Hematopoietic multipotent progenitor cell treated with erythropoietin and hydrocortisone succinate and interleukin-3 and kit ligand, for 8 days (in vitro differentiated cells): Measurements from ENCODE around the gene LMOD1.
"Not testable (repeated sequence)": the region's sequence is repeated elsewhere in the genome, so short reads cannot be mapped to it uniquely, and the experiment has no call there.

Experiments used
- DNase-seq: peaks from one replicate; pipeline ENCODE4 v3.0.0-alpha.2; 2015

The LMOD1 gene

GRCh38 chr1:201890806-201891450 is 55.4 kb downstream of the LMOD1 start:
- no peak for DNase-seq

DNA sequence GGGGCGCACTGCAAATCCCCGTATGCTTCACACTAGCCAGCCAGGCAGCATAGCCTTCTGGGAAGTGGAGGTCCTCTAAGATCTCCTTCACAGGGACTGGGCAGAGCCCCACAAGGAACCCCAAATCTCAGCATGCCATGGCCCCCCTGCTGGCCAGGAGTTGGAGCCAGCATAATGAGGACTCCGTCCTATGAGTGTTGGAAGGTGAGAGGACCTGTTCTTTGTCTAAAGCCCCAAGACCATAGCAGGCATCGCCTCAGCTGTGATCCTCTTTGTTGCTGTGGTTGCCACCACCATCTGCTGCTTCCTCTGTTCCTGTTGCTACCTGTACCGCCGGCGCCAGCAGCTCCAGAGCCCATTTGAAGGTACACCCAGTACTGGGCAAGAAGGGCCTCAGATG is 56.1 kb downstream of the LMOD1 start:
- no peak for DNase-seq

DNA sequence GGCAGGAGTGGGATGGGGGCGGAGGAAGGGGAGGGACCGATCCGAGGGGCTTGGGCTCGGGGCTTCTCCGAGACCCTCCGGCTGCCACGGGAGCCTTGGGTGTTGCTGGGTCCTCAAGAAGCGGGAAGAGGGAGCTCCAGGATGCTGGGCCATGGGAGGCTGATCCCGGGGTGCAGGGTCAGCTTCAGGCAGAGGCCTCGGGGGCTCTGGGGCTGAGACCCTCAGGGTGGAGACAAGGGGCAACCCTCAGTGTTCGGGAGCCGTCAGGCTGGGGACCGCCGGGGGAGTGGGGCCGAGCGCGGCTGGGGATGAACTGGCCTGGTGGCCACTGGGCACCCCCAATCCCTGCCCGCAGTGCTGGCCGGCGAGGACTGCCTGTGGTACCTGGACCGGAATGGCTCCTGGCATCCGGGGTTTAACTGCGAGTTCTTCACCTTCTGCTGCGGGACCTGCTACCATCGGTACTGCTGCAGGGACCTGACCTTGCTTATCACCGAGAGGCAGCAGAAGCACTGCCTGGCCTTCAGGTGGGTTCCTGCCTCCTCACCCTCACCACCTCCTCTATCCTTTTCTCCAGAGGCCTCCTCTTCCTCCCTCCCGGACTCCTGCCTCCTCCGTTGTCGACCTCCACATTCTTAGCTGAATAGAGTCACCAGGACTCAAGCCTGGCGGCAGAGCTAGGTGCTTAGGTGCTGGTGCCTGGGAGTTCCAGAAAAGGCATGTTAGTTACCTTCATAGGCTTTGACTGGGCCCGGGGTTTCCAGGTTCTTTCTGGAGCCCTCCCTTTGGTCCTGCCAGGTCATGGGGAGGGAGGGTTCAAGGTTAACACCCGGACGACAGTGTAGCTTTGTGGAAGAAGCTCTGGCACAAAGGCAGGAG is 57.0 kb downstream of the LMOD1 start:
- no peak for DNase-seq

- no peak for DNase-seq
Observed at GRCh38 chr1:201888282-201889089, 57.9 kb downstream of the LMOD1 start, which contains the start of gene SHISA4. Gene SHISA4 (plus strand): TSS chr1:201888898. CDS start chr1:201888995, 97 bp downstream.

DNA sequence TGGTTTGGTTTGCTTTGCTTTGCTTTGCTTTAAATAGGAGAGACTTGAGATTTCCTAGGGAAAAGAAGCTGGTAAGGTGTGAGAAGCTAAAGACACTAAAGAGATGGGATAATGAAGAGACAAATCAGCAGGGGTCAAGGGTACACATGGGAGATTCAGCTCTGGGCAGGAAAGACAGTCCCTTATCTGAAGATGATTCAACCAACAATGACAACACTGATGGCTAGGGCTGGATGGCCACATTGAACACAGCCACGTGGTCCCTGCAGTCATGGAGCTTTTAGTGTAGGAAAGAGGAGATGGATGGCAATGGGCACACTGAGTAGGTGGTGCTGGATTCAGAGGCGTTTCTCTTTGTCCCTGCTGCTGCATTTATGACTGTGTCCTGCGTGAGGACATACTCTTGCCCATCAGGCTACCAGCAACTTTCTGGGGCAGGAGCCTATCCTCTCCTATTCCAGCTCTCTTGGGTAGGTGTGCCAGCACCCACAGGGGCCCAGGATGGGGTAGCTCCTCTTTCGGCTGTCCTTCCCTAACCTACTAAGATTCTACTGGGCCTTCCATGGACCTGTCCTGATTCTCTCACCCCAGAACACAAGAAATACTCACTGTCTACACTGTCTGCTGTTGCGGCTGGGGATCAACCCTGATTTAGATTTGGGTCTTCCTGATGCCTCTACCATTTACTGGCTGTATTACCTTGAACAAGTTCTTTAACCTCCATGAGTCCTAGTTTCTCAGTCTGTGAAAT is 59.1 kb downstream of the LMOD1 start:
- no peak for DNase-seq

- no peak for DNase-seq
Observed at GRCh38 chr1:201886103-201886885, 60.1 kb downstream of the LMOD1 start.

DNA sequence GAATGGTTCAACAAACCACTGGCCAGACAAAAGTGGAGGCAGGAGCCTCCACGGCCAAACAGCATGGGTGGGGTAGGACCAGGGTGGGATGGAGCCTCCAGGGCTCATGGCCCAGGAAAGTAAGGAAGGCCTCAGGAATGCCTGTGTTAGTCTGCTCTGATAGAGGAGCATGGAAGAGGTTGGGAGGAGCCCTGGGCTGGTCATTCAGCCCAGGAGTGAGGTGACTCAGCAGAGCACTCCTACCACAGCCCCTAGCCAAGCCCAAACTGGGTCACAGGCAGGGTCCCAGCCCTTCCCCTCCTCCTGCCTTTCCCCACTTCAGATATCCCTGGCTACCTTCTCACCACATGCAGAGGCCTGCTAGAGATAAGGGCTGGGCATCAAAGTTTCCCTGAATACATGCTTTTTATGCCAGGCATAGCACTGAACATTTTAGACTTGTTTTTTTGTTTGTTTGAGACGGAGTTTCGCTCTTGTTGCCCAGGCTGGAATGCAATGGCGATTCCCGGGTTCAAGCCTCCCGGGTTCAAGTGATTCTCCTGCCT is 60.7 kb downstream of the LMOD1 start:
- peak; percentile 87 for DNase-seq

- DNase-seq = peak; percentile 77
Observed at GRCh38 chr1:201884425-201884824, 61.9 kb downstream of the LMOD1 start.

DNA sequence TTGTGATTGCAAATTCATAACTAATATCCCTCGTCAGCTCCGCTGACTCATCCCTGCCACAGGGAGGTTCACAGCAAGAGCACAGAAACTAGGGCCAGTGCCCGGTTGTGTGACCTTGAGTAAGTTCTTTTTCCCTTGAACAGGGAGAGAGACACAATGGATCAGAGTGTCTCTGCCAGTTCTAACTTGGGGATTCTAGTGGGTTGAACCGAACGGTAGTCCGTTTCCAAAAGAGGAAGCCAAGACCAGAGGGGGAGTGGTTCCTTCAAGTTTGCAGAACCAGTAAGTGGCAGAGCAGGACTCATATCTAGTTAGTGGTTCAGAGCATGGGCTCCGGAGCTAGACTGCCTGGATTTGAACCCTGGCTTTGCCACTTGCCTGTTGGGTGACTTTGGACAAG is 62.6 kb downstream of the LMOD1 start:
- DNase-seq = peak; percentile 59

- no peak for DNase-seq
Observed at GRCh38 chr1:201883266-201883665, 63.1 kb downstream of the LMOD1 start.

GRCh38 chr1:201882665-201883132 is 63.6 kb downstream of the LMOD1 start:
- peak; percentile 61 for DNase-seq

DNA sequence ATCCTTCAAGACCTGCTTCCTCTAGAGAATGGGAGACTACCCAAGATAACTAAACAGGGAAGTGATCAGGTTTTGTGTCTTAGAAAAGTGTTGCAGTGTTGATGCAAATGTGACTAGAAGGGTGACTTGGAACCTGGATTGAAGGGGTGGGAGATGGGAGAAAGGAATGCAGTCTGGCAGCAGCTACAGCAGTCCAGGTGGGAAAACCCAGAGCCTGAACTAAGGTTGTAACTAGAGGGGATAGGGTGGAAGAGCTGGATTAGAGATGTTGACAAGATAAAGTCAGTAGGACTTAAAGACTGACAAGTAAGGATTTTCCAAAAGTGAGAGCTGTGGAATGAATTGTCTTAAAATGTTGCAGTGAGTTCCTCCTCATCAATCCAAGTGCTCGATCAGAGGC is 64.7 kb downstream of the LMOD1 start:
- DNase-seq = no peak

- no peak for DNase-seq
Observed at GRCh38 chr1:201880928-201881571, 65.3 kb downstream of the LMOD1 start.

DNA sequence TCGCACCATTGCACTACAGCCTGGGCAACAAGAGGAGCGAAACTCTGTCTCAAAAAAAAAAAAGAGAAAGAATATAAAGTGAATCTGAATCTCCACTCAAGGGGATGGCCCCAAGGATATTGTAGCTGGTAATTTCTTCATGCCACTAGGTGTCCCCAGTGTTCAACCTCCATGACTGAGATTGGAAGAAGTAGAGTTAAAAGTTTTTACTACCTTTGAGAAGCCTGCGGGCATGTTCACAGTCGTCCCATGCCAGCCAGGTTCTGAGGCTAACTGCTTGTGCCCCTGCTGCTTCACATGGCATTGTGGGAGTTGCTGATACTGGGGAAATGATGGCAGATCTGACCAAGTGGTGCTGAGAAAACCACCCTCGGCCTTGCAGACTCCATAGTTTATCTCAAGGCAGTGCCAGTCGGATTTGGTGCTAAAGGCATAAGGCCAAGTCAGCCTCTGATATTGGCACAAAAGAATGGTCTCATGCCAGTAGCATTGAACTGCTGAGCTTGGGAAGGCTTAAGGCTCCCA is 68.4 kb downstream of the LMOD1 start:
- peak; percentile 67 for DNase-seq

DNA sequence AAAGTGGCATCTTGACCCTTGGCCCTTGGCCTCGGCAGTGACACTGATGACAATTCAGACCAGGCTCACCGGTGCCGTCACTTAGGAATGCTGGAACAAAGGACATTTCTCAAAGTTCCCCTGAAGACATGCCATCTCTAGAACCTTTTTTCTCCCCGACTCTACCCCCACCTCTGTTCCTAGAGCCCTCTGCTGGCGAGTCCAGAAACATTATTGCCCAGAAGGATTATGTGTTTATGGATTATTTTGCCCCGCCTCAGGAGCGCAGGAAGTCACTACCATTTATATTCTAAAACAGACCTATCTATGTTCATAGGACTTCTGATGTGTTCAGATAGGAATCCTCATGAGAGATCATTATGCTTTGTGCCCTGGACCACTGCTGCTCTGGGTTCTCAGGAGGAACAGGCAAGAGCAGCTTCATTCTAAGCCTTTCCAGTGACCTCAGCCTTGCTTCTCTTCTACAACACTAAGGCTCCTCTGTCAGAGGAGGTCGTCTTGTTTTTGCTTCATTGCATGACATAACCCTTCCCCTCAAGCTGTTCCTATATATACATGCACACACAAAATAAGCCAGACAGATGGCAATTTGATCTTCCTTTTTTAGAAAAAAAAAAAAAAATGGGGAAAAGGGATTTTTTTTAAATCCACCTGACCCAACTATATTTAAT is 70.1 kb downstream of the LMOD1 start:
- DNase-seq = no peak

DNA sequence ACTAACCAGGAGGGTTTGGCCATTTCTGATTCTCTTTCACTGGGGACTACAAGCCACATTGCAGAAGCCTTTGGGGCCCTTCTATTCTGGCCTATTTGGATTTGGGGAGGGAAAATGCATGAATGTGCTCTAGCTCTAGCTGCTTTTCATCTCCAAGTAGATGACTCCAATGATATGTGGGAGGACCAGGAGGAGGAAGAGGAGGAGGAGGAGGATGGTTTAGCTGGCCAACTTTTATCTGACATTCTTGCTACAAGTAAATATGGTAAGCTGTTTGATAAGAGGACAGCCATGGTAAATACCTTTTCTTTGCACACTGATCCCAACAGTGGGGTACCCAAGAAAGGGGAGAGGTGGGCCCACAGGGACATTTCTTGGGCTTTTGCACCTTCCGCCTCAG is 71.7 kb downstream of the LMOD1 start:
- no peak for DNase-seq

- DNase-seq = no peak
Observed at GRCh38 chr1:201870397-201870796, 76.0 kb downstream of the LMOD1 start.

DNA sequence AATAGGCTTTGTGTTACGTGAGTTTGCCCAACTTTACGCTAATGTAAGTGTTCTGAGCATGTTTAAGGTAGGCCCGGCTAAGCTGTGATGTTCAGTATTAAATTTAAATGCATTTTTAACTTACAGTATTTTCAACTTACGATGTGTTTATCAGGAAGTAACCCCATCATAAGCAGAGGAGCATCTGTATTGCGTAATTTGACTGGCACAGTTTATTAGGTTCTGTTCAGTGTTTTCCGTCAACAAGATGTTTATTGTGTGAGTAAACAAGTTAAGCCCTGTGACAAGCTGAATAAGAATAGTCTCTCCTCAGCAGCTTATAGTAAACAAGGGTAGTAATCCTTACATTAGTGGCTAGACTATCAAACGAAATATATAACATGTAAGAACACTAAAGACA is 84.9 kb downstream of the LMOD1 start:
- DNase-seq = no peak

DNA sequence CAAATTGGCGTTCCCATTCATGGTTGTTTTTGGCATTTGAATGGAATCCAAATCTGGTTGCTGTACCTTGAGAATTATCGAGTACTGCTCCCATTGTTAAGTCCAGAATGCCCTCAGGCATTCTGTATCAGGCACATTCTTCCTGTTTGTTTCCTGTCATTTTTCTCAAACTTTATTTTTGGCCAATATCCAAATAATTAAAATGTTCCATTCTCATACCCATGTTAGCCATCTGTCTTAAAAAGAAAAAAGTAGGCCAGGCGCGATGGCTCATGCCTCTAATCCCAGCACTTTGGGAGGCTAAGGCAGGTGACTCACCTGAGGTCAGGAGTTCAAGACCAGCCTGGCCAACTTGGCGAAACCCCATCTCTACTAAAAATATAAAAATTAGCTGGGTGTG is 86.9 kb downstream of the LMOD1 start:
- no peak for DNase-seq

DNA sequence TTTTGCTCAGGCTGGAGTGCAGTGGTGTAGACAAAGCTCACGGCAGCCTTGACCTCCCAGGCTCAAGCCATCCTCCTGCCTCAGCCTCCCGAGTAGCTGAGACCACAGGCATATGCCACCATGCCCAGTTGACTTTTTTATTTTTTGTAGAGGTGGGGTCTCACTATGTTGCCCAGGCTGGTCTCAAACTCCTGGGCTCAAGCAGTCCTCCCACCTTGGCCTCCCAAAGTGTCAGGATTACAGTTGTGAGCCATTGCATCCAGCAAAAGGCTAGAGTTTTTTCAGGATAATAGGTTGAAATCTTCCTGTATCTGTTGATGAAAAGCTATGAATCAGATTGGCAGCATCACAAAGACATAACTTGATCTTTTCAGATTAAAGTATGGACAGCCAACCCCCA is 89.6 kb downstream of the LMOD1 start:
- not testable (repeated sequence) for DNase-seq
